ENCODE data around the gene LIN54.
"Not testable (repeated sequence)": the region's sequence is repeated elsewhere in the genome, so short reads cannot be mapped to it uniquely, and the experiment has no call there.

Gene LIN54

DNA sequence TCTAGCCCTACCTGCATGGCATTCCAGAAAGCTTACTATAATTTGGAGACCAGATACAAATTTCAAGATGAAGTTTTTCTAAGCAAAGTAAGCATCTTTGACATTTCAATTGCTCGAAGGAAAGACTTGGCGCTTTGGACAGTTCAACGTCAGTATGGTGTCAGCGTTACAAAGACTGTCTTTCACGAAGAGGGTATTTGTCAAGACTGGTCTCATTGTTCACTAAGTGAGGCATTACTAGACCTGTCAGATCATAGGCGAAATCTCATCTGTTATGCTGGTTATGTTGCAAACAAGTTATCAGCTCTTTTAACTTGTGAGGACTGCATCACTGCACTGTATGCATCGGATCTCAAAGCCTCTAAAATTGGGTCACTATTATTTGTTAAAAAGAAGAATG lies 92.5 kb downstream of the LIN54 start:
- TF ChIP-seq OSR1 (CRISPR knock-in tag; IDR thresholded peaks at IDR 0.05) (no peak), POU6F1 (CRISPR knock-in tag; IDR thresholded peaks at IDR 0.05; ENCODE audit: borderline replicate concordance, low read depth) (no peak)
- TF ChIP-seq, protein P1, sequence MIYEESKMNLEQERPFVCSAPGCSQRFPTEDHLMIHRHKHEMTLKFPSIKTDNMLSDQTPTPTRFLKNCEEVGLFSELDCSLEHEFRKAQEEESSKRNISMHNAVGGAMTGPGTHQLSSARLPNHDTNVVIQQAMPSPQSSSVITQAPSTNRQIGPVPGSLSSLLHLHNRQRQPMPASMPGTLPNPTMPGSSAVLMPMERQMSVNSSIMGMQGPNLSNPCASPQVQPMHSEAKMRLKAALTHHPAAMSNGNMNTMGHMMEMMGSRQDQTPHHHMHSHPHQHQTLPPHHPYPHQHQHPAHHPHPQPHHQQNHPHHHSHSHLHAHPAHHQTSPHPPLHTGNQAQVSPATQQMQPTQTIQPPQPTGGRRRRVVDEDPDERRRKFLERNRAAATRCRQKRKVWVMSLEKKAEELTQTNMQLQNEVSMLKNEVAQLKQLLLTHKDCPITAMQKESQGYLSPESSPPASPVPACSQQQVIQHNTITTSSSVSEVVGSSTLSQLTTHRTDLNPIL (CRISPR knock-in tag; IDR thresholded peaks at IDR 0.05; ENCODE audit: low read depth), result no peak
- ATAC-seq, result no peak

DNA sequence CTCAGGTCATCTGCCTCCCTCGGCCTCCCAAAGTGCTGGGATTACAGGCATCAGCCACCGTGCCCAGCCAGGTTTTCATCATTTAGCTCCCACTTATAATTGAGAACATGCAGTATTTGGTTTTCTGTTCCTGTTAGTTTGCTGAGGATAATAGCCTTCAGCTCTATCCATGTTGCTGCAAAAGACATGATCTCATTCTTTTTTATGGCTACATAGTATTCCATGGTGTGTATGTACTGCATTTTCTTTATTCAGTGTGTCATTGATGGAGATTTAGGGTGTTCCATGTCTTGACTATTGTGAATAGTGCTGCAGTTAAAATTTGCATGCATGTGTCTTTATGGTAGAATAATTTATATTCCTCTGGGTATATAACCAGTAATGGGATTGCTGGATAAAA lies 96.7 kb downstream of the LIN54 start:
- ATAC-seq, result not testable (repeated sequence)

GRCh38 chr4:82913305-82913704 lies 97.3 kb downstream of the LIN54 start:
- TF ChIP-seq TCF4 (CRISPR knock-in tag; IDR thresholded peaks at IDR 0.05; ENCODE audit: borderline replicate concordance) (no peak), ZNF8 (CRISPR knock-in tag; IDR thresholded peaks at IDR 0.05) (no peak), OSR1 (CRISPR knock-in tag; IDR thresholded peaks at IDR 0.05) (no peak), ZFP3 (CRISPR knock-in tag; IDR thresholded peaks at IDR 0.05) (no peak), SNAI2 (CRISPR knock-in tag; IDR thresholded peaks at IDR 0.05) (no peak), ZNF565 (CRISPR knock-in tag; conservative IDR thresholded peaks at IDR 0.05; ENCODE audit: low read depth) (no peak)

GRCh38 chr4:82909326-82909725 lies 101.3 kb downstream of the LIN54 start:
- ATAC-seq, result no peak
- no peak for TF ChIP-seq ZNF70 (CRISPR knock-in tag; IDR thresholded peaks at IDR 0.05)
- TF ChIP-seq TOX (CRISPR knock-in tag; IDR thresholded peaks at IDR 0.05; ENCODE audit: borderline replicate concordance), result no peak
- TF ChIP-seq ZC3H10 (CRISPR knock-in tag; IDR thresholded peaks at IDR 0.05), result no peak
- no peak for TF ChIP-seq RARB (CRISPR knock-in tag; IDR thresholded peaks at IDR 0.05)
- TF ChIP-seq, protein P2, sequence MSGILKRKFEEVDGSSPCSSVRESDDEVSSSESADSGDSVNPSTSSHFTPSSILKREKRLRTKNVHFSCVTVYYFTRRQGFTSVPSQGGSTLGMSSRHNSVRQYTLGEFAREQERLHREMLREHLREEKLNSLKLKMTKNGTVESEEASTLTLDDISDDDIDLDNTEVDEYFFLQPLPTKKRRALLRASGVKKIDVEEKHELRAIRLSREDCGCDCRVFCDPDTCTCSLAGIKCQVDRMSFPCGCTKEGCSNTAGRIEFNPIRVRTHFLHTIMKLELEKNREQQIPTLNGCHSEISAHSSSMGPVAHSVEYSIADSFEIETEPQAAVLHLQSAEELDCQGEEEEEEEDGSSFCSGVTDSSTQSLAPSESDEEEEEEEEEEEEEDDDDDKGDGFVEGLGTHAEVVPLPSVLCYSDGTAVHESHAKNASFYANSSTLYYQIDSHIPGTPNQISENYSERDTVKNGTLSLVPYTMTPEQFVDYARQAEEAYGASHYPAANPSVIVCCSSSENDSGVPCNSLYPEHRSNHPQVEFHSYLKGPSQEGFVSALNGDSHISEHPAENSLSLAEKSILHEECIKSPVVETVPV (CRISPR knock-in tag; IDR thresholded peaks at IDR 0.05), result no peak
- TF ChIP-seq ZFP3 (CRISPR knock-in tag; IDR thresholded peaks at IDR 0.05), result no peak
- no peak for TF ChIP-seq PPARA (CRISPR knock-in tag; IDR thresholded peaks at IDR 0.05; ENCODE audit: borderline replicate concordance)
- TF ChIP-seq, protein P1 (CRISPR knock-in tag; IDR thresholded peaks at IDR 0.05; ENCODE audit: low read depth), result no peak
- TF ChIP-seq, protein P3, sequence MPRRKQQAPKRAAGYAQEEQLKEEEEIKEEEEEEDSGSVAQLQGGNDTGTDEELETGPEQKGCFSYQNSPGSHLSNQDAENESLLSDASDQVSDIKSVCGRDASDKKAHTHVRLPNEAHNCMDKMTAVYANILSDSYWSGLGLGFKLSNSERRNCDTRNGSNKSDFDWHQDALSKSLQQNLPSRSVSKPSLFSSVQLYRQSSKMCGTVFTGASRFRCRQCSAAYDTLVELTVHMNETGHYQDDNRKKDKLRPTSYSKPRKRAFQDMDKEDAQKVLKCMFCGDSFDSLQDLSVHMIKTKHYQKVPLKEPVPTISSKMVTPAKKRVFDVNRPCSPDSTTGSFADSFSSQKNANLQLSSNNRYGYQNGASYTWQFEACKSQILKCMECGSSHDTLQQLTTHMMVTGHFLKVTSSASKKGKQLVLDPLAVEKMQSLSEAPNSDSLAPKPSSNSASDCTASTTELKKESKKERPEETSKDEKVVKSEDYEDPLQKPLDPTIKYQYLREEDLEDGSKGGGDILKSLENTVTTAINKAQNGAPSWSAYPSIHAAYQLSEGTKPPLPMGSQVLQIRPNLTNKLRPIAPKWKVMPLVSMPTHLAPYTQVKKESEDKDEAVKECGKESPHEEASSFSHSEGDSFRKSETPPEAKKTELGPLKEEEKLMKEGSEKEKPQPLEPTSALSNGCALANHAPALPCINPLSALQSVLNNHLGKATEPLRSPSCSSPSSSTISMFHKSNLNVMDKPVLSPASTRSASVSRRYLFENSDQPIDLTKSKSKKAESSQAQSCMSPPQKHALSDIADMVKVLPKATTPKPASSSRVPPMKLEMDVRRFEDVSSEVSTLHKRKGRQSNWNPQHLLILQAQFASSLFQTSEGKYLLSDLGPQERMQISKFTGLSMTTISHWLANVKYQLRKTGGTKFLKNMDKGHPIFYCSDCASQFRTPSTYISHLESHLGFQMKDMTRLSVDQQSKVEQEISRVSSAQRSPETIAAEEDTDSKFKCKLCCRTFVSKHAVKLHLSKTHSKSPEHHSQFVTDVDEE (CRISPR knock-in tag; IDR thresholded peaks at IDR 0.05), result no peak
- TF ChIP-seq ISL1 (CRISPR knock-in tag; IDR thresholded peaks at IDR 0.05), result no peak
- TF ChIP-seq ARNTL (CRISPR knock-in tag; IDR thresholded peaks at IDR 0.05; ENCODE audit: borderline replicate concordance, low read depth), result no peak
- TF ChIP-seq PATZ1 (CRISPR knock-in tag; IDR thresholded peaks at IDR 0.05; ENCODE audit: borderline replicate concordance), result no peak
- no peak for TF ChIP-seq POU6F1 (CRISPR knock-in tag; IDR thresholded peaks at IDR 0.05; ENCODE audit: borderline replicate concordance, low read depth)

More at GRCh38 chr4:82913305-82913704, 97.3 kb downstream of the LIN54 start:
- no peak for ATAC-seq

Data from SK-N-SH treated with all-trans-retinoic acid at 6 μM for 48 hours (cell line).